ENCODE data around the gene ITPRIP.
A peak's percentile ranks its signal among the peaks of the same experiment; 100 is the strongest.

Gene ITPRIP

GRCh38 chr10:104350127-104350635, 11.9 kb upstream of the ITPRIP start:
- Histone ChIP-seq H3K36me3 (ENCODE audit: insufficient read depth, low read length) (no peaks in the 10 kb centered on the region), H4K20me1 (ENCODE audit: insufficient read depth, low read length) (no peaks in the 10 kb centered on the region), H3K9me3 (ENCODE audit: low read length) (no peaks in the 10 kb centered on the region), H3K9ac (ENCODE audit: low read length) (no peak overlapping the region), H3K9me2 (ENCODE audit: low read depth, low read length) (no peaks in the 10 kb centered on the region), H3F3A (ENCODE audit: insufficient read depth, low read length) (no peaks in the 10 kb centered on the region), H3K27me3 (ENCODE audit: insufficient read depth, low read length) (no peaks in the 10 kb centered on the region), H3K4me3 (ENCODE audit: low read depth, low read length, poor library complexity, severe bottlenecking) (no peak overlapping the region), H3K4me1 (ENCODE audit: insufficient read depth, low read length, severe bottlenecking) (peaks cover 20% of the 10 kb centered on the region), H3K27ac (ENCODE audit: low read depth, low read length, poor library complexity, severe bottlenecking) (no peak overlapping the region), H2AFZ (ENCODE audit: low read length) (no peak overlapping the region), H3K4me2 (ENCODE audit: low read length) (peak overlapping the region; percentile 45; the same call in 1 of the 2 replicates), H3K79me2 (ENCODE audit: insufficient read depth, low read length) (no peaks in the 10 kb centered on the region)
- TF ChIP-seq CTCF (IDR thresholded peaks at IDR 0.05; ENCODE audit: low read length): peak; percentile 69
- TF ChIP-seq EZH2 (IDR thresholded peaks at IDR 0.05; ENCODE audit: borderline replicate concordance, low read length): no peak

GRCh38 chr10:104349623-104350126, 11.4 kb upstream of the ITPRIP start:
- Histone ChIP-seq H3K4me1 (ENCODE audit: insufficient read depth, low read length, severe bottlenecking) (peaks cover 20% of the 10 kb centered on the region), H3K79me2 (ENCODE audit: insufficient read depth, low read length) (no peaks in the 10 kb centered on the region), H3K27ac (ENCODE audit: low read depth, low read length, poor library complexity, severe bottlenecking) (no peak overlapping the region), H3K4me2 (ENCODE audit: low read length) (peak overlapping the region; percentile 45; the same call in 1 of the 2 replicates), H3K9me2 (ENCODE audit: low read depth, low read length) (no peaks in the 10 kb centered on the region), H3K9me3 (ENCODE audit: low read length) (no peaks in the 10 kb centered on the region), H3K27me3 (ENCODE audit: insufficient read depth, low read length) (no peaks in the 10 kb centered on the region), H3F3A (ENCODE audit: insufficient read depth, low read length) (no peaks in the 10 kb centered on the region), H3K9ac (ENCODE audit: low read length) (no peak overlapping the region), H4K20me1 (ENCODE audit: insufficient read depth, low read length) (no peaks in the 10 kb centered on the region), H3K36me3 (ENCODE audit: insufficient read depth, low read length) (no peaks in the 10 kb centered on the region), H2AFZ (ENCODE audit: low read length) (no peak overlapping the region), H3K4me3 (ENCODE audit: low read depth, low read length, poor library complexity, severe bottlenecking) (no peak overlapping the region)
- TF ChIP-seq EZH2 (IDR thresholded peaks at IDR 0.05; ENCODE audit: borderline replicate concordance, low read length): no peak
- no peak for TF ChIP-seq CTCF (IDR thresholded peaks at IDR 0.05; ENCODE audit: low read length)

GRCh38 chr10:104348601-104349000, 10.3 kb upstream of the ITPRIP start:
- Histone ChIP-seq H3F3A (ENCODE audit: insufficient read depth, low read length) (no peaks in the 10 kb centered on the region), H3K27me3 (ENCODE audit: insufficient read depth, low read length) (no peaks in the 10 kb centered on the region), H3K9me2 (ENCODE audit: low read depth, low read length) (no peaks in the 10 kb centered on the region), H3K9ac (ENCODE audit: low read length) (no peak overlapping the region), H3K79me2 (ENCODE audit: insufficient read depth, low read length) (no peaks in the 10 kb centered on the region), H4K20me1 (ENCODE audit: insufficient read depth, low read length) (no peaks in the 10 kb centered on the region), H3K4me2 (ENCODE audit: low read length) (no peak overlapping the region), H3K36me3 (ENCODE audit: insufficient read depth, low read length) (no peaks in the 10 kb centered on the region), H3K4me3 (ENCODE audit: low read depth, low read length, poor library complexity, severe bottlenecking) (no peak overlapping the region), H3K9me3 (ENCODE audit: low read length) (no peaks in the 10 kb centered on the region), H3K4me1 (ENCODE audit: insufficient read depth, low read length, severe bottlenecking) (peaks cover 15% of the 10 kb centered on the region), H2AFZ (ENCODE audit: low read length) (no peak overlapping the region), H3K27ac (ENCODE audit: low read depth, low read length, poor library complexity, severe bottlenecking) (no peak overlapping the region)
- TF ChIP-seq EZH2 (IDR thresholded peaks at IDR 0.05; ENCODE audit: borderline replicate concordance, low read length): no peak

All from OCI-LY1 (cell line).